Dermis microvascular lymphatic vessel endothelial cell (primary cell): Measurements from ENCODE around the gene SDK1. TPM values are rescaled to one million over a fixed set of nuclear protein-coding genes. Genes with fewer than 3 reads are reported as not detected.
"Not testable (repeated sequence)": the region's sequence is repeated elsewhere in the genome, so short reads cannot be mapped to it uniquely, and the experiment has no call there.

ENCODE experiments used
- DNase-seq, 2 donors: peaks; one replicate each; pipeline versions ENCODE4 v3.0.0 to v3.0.0-alpha.2; 2010; ENCODE audit warnings: low read depth in 2 of 2
- total RNA-seq: library from RNA; depleted of rRNA; stranded (reverse); fragments of >200 nt; gene quantifications from 2 replicates; pipeline ENCODE4 v1.2.1, GENCODE V29; 2014

Gene SDK1
- total RNA-seq, 1 donor from 2014 or later = 0.39 TPM

DNA sequence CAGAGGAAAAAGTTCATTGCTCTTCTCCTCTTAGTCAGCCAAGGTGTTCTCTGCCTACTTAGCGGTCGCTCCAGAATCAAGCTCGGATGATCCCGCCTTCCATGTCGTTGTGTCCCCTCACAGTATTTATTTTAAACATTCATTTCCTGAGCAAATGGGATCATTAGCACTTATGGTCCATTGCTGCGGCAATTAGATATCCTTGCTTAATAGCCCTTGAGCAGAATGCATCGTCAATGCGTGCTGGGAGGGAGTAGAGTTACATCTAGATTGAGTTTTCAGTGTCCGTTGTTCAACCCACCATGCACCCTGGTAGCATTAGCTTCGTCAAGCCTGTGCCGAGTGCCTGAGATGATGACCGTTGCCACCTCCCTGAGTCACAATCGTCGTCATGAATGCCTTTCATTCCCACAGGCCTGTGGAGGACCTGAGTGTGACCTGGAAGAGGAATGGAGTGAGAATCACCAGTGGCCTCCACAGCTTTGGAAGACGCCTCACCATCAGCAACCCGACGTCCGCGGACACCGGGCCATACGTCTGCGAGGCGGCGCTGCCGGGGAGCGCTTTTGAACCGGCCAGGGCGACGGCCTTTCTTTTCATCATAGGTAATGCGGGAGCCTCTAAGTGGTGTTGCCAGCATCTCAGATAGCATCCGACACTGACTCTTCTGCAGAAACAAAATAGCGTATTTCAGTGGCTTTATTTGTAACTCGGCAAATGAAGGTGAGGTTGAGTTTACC lies 650.4 kb downstream of the SDK1 start:
- DNase-seq = no peak

DNA sequence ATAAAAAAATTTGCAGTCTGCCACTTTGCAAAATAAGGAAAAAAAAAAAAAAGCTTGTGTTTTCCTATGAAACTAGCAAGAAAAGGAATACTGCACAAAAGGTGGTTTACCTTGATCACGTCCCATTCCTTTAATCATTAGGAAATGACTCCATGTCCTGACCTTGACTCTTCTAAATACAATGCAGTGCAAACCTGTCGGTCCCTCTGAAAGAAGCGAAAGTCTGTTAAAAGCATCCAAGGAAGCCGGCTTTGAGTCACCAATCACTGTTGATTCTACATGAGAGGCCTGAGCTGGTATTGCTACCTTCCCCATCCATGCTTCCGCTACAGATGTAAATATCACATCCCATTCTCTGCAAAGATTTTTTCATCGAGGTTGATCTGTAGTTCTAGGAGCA lies 652.1 kb downstream of the SDK1 start:
- DNase-seq = no peak

DNA sequence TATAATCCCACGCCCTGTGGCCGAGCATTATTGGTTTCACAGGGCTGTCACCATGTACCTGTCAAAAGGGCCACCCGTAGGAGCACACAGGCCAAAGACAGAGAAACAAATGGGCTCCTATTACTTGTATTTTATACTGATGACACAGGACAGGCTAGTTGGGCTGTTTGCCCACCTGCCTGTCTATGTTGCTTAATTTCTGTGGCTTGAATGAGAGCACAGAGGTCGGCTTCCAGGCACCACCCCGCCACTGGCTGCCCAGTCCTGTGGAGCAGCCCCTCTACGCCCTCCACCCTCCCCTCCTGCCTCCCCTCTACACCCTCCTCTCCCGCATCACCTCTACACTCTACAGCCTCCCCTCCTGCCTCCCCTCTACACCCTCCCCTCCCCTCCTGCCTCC lies 652.9 kb downstream of the SDK1 start:
- no peak for DNase-seq

DNA sequence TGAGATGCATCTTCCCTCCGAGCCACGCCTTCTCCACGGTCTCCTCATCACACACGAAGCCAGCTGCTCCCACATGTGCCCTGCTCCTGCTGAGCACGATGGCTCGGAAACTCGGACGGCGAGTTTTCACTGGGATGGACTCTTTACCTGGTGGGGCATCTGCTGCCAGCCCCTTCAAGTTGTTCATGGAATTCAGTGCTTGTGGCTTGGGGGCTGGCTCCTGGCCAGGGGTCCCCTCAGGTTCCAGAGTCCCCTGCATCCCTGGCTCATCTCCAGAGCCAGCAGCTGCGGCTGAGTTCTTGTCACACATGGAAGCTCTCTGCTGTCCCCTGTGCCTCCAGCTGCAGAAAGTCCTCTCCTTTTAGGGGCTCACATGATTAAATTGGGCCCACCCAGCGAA lies 654.0 kb downstream of the SDK1 start:
- DNase-seq = no peak

DNA sequence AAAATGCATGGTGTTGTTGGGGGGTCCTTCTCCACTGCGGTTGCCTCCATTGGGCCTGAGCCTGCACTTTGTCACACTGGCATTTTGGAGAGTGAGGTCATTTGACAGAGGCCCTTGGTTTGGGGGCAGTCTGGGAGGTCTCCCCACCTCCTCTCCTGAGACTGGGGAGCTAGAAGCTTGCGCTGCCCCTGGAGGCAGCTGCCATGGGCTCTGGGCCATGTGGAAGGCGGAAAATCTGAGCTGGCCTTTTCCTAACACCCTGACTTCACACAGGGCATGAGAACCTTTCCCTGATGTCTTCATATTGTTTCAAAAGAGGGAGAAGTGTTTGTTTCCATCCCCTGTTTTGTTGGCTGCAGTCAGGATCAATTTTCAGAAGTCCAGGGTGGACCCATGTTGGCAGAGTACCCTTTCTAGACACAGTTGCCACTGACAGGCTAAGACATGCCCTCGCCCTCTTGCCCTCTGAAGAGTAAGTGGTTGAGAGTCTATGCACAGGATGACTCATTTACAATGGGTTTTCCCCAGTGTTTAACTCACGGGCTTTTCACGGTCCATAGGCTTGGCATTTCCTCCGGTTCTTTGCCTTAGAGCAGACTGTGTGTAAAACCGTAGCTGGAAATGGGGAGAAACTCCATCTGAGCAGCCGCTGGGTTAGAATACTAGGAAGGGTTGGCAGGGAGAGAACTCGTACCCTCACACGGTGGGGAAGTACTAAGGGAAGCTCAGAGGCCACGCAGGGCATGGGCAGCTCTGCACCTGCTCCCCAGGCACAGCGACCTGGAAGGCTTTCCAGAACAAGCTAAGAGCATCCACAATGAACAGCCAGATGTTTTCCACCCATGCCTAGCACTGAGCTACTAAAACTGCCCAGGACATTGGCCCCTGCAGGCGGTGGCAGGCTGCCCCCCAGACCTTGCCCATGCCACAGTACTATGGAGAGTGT lies 655.0 kb downstream of the SDK1 start:
- peak in 1 of 2 donors; percentile 70 for DNase-seq

DNA sequence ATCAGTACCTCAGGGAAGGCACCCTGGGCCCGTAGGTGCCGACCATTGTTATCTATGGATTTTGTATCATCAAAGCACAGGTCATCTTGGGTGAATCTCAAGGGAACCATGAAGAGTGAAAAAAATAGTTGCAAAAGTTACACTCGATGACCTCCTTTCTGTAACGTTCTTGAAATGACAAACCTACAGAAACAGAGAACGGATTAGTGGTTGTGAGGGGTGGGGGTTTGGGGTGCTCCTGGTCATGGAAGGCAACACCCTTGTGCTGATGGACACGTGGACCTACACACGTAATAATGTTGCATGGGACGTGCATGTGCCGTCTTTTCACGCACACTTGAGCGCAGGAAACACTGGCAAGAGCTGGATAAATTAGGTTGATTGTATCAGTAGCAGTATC lies 655.9 kb downstream of the SDK1 start:
- no peak for DNase-seq

DNA sequence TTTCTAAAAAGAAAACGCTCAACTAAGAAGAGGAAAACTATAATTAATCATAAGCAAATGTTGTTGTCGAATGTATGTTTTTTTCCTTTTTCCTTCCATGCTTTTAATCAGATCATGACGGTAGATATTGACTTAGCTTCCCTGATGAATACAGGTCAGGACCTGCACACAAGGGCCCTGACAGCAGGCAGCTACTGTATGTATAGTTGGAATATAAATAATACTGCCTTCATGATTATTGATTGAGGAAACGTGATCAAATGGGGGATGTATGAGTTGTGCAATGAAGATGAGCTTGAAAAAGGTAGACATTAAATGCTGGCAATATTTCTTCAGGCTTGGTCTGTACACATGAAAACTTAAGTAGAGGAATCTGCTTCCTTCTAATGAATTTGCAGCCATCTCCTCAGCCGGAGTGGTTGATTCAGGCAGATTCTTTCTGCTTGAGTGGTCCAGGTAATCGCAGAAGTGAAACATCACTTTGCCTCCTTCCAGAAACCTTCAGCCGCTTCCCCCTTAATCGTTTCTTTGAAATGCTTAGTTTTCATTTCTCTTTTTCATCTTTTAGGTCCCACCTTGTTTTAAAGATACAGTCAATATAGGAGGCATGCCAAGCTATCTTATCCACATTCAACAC lies 656.5 kb downstream of the SDK1 start:
- no peak for DNase-seq

DNA sequence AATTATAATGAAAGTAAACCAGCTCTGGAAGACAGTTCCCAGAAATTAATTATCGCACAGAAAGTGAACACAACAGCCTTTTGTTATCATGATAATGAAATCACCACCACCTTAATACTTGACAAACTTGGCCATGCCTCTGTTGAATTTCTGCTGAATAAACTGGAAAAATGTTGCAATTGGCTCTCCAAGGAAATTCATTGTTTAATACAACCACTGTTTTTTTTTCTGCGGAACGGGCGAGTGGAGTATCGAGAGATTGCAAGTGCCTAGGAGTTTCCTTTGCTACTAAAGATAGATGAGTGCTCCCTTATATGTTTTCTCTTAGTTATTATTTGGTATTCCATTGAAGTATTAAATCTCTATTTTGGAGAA lies 657.0 kb downstream of the SDK1 start:
- DNase-seq = no peak

DNA sequence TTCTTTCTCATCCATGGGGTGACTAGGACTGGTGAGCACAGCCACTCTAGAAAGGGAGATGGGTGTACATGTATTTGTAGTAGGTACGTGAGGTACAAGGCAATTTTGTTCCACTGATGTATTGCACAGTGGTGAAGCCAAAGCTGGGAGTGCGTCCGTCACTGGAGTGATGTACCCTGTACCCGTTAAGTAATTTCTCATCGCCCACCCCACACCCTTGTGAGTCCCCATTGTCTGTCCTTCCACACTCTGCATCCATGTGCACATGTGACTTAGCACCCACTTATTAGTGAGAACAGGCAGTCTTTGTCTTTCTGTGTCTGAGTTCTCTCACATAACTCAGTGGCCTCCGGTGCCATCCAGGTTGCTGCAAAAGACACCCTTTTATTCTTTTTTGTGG lies 658.3 kb downstream of the SDK1 start:
- no peak for DNase-seq

DNA sequence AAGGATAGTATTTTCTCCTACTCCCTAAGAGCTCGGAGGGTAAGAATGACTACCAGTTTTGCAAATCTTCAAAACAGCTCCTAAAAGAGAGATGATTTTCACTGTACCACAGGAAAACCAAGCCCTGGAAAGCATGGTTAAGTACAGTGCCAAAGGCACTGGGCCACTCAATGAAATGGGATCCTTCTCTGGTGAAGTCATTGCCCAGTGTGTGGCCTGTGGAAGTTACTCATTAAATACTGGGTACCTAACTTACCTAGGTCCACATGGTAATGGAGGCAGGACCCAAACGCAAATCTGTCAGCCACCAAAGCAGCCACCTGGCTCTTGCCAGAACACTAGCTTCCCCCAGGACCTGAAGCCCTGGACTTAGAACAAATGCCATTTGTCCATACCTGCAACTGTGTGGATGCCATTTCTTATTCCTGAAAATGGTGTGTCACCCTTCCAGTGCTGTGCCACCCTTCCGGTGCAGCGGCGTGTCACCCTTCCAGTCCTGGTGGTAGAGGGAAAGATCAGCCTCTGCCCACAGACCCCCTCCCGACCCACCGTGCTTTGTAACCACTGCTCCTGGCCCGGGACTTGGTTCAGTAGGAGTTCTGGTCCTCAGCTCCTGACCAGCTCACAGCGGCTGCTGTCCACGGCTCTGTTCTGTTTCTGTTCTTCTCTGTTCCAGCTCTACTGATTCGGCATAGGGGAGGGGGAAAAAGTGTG lies 659.2 kb downstream of the SDK1 start:
- no peak for DNase-seq

DNA sequence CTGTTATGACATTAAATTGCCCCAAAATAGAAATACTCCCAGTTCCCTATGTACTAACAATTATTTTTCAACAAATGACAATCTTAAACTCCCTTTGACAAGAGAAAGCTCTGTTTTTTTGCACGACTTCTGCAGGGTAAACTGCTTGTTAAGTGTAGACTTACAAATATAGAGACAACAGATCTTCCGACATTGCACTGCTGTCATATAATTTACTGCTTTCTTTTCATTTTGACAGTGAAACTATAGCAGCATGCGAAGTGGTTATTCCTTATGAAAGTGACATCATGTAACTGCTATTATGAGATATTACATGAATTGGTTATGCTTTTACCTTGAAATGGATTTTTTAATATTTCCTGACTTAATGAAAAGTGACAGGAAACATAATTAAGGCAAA lies 659.9 kb downstream of the SDK1 start:
- no peak for DNase-seq

DNA sequence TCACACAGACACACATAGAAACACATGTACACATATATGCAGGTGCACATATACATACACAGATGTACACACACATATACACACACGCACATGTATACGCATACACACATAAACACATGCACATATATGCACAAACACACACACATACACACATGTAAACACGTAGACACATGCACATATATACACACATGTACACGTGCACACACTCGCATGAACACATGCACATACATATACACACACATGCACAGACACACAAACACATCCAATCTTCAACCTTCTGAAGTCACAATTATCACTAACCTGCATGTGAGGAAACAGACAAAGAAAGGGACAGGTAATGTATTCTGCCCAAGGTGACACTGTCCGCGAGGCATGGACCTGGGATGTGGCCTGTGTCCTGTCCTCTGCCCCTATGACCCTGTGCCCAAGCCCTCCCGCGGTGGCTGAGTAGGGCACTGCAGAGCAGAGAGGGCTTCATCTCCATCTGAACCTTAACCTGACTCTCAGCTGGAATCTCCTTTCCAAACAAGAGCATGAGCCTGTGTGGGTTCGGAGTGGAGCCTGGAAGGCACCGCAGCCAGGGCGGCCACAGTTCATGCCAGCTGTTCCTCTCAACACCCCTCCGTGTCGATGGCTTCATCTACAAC lies 660.9 kb downstream of the SDK1 start:
- DNase-seq = no peak

DNA sequence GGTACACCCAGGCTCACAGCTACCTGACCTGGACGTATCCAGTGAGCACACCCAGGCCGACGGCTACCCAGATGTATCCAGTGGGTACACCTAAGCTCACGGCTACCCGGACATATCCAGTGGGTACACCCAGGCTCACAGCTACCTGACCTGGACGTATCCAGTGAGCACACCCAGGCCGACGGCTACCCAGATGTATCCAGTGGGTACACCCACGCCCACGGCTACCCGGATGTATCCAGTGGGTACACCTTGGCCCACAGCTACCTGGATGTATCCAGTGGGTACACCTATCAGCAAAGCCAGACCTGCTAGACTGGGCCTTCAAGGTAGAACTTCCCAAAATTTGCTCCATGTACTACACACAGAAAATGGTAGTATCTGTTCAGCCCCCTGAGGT lies 662.7 kb downstream of the SDK1 start:
- not testable (repeated sequence) for DNase-seq

DNA sequence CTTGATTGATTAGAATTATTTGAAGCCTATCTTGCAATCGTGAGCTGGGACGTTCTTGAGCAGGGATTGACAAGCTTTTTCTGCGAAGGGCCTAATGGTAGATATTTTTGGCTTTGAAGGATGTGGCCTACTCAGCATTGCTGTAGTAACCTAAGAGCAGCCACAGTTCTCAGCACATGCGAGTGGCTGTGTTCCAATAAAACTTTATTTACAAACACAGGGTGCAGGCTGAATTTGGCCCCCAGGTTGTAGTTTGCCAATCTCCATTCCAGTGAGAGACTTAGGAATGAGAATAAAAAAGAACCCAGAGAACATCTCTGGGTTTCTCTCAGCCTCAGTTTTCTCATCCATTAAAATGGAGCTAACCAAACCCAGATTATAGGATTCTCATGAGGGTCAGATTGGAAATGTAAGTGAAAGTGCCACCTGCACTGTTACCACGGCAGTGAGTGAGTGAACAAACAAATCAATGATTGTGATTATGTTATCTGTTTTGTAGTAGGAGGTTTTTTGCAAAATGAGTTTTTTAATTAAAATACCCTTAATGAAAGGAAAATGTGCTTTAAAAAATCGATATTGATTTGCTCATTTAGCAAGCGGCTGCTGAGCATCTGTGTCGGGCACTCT lies 664.0 kb downstream of the SDK1 start:
- no peak for DNase-seq

DNA sequence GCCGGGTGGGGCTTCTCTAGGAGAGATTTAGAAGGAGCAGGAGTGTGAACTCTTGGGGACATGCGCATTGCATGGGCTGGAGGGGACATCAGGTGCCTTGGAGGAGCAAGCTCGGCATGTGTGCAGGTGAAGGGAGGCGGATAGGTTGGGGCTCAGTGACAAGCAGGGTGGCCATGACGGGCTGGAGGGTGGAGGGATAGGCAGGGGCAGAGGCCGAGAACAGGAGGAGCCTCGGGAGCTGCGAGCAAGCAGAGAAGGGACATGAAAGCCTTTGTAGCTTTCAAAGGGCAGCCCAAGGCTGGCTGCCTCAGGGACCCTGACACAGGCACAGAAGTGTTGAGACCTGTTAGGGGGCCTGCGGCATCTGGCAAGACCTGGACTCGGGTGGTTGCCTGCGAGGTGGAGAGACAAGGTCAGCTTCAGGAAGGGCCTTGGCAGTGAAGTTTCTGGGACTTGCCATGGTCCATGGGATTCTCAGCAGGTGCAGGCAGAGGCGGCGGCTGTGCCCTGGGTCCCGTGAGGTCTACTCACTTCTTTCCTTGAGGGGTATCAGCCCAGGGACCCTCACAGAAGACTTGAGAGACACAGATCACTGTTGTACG lies 664.8 kb downstream of the SDK1 start:
- no peak for DNase-seq

DNA sequence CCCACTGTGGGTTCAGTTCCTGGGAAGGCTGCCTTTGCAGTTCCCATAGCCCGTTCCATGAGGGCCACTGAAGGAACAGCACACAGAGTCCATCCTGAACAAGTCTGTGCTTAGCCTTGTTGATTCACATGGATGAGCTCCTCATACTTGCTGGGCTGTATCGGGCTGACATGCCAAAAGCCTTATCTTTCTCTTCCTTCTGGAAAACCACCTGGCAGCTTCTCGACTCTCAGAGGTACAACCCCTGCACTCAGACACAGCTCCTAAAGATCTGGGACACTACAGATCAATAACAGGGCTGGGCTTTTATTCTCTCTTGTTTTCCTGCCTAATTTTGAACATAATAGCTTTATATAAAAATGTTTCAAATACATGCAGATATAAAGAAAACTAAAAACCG lies 667.2 kb downstream of the SDK1 start:
- no peak for DNase-seq

DNA sequence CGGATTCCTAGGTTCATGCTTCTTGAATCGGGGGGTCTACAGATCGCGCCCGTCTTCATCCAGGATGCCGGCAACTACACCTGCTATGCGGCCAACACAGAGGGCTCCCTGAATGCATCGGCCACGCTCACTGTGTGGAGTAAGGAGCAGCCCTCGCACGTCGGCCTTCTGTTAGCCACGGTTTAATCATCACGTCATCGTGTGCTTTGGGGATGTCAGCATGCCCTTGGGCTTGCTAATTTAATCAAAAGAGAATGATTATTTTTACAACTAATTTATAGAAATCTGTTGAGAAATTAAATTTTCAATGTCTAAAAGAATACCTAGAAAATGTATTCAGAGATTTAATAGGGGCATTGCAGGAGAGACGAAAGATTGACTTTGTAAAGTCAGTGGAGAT lies 668.2 kb downstream of the SDK1 start:
- no peak for DNase-seq

DNA sequence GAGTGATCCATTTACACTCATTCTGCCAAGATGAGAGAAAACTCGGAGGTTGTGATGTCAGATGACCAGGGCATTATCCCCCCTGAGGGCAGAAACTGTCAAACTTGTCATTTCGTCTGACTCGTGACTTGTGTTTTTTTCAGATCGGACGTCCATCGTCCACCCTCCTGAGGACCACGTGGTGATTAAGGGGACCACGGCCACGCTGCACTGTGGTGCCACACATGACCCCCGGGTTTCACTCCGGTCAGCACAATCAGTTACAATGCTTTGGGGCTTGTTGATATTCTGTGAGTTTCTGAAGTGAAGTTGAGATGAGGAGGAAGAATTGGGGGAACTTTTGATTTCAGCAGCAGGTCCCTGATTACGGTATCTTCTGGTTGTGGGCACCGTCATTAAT lies 670.3 kb downstream of the SDK1 start:
- no peak for DNase-seq

DNA sequence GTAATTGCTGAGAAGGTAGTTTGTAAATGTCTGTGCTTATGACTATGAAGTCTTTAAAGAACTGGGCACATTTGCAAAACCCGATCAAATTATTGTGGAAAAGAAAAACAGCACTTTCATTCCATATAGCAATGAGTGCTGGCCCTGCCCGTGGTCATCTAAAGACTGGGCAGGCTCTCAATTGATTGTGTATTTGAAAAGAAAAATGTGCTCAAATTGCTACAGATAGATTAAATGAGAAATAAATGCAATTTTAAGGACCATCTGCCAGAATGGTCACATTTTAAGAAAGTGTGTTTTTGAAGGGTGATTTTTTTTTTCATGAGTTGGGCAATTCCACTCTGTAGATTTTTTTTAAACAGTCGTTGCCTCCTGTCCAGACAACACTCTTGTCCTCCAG lies 672.2 kb downstream of the SDK1 start:
- DNase-seq = no peak

DNA sequence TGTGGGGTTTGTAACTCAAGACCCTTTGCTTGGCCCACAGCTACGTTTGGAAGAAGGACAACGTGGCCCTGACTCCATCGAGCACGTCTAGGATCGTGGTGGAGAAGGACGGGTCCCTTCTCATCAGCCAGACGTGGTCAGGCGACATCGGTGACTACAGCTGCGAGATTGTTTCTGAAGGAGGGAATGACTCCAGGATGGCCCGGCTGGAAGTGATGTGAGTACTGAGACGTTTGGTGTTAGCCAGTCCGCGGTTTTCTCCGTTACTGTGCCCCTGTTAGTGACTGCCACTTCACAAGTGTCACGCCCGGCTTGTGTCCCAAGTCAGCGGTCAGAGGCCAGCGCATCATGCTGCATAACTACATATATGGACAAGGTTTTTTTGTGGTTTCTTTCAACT lies 673.3 kb downstream of the SDK1 start:
- DNase-seq = no peak
